ENCODE results near the gene FSTL4.

The FSTL4 gene

GRCh38 chr5:133497608-133498348 is 114.6 kb downstream of the FSTL4 start:
- TF ChIP-seq EZH2 (optimal IDR thresholded peaks at IDR 0.05; ENCODE audit: low read depth, low read length) (no peak), CTCF (IDR thresholded peaks at IDR 0.05; ENCODE audit: low read length) (no peak), EZH2phosphoT487 (IDR thresholded peaks at IDR 0.05; ENCODE audit: low read length) (no peak)
- Histone ChIP-seq H3K4me3 (ENCODE audit: low read length) (no peak overlapping the region), H3K4me1 (ENCODE audit: low read length) (no peaks in the 10 kb centered on the region), H3K36me3 (replicated peaks; ENCODE audit: insufficient read depth, low read length) (no peaks in the 10 kb centered on the region), H3K9ac (ENCODE audit: low read length) (no peak overlapping the region), H3K79me2 (ENCODE audit: low read length) (no peaks in the 10 kb centered on the region), H3K27me3 (replicated peaks; ENCODE audit: insufficient read depth, low read length) (no peaks in the 10 kb centered on the region), H3K27ac (ENCODE audit: low read length) (no peak overlapping the region), H4K20me1 (ENCODE audit: insufficient read depth, low read length) (no peaks in the 10 kb centered on the region), H3K9me2 (replicated peaks; ENCODE audit: insufficient read depth, low read length) (no peaks in the 10 kb centered on the region), H3K4me2 (ENCODE audit: low read depth, low read length) (no peak overlapping the region), H2AFZ (ENCODE audit: low read length) (no peak overlapping the region), H3K9me3 (replicated peaks; ENCODE audit: insufficient read depth, low read length) (no peaks in the 10 kb centered on the region), H3F3A (ENCODE audit: insufficient read depth, low read length) (no peaks in the 10 kb centered on the region)
- no peak for DNase-seq

DNA sequence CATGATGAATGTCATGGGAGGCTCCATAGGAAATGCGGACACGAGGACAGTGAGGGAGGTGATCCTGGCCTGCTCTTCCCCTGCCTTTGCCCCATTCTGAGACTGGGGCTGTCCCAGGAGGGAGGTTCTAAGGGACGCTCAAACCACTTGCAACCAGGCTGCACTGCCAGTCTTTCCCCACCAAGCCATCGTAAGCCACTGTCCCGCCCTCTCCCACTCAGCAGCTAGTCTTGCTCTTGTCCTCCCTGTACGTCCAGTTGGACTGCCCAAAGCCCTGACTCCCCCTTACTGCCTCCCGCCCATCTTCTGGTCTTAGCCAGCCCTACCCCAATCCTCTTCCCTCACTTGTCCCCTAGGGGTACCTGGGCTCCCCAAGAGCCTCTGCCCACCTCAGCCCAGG is 115.7 kb downstream of the FSTL4 start:
- no peaks in the 10 kb centered on the region for H3K36me3 ChIP-seq (replicated peaks; ENCODE audit: insufficient read depth, low read length)
- no peak overlapping the region for H3K4me2 ChIP-seq (ENCODE audit: low read depth, low read length)
- H3K9me2 ChIP-seq (replicated peaks; ENCODE audit: insufficient read depth, low read length): no peaks in the 10 kb centered on the region
- H3K9ac ChIP-seq (ENCODE audit: low read length): no peak overlapping the region
- H3K27me3 ChIP-seq (replicated peaks; ENCODE audit: insufficient read depth, low read length): no peaks in the 10 kb centered on the region
- TF ChIP-seq EZH2 (optimal IDR thresholded peaks at IDR 0.05; ENCODE audit: low read depth, low read length) (no peak), EZH2phosphoT487 (IDR thresholded peaks at IDR 0.05; ENCODE audit: low read length) (no peak), CTCF (IDR thresholded peaks at IDR 0.05; ENCODE audit: low read length) (no peak)
- DNase-seq: no peak
- no peak overlapping the region for H2AFZ ChIP-seq (ENCODE audit: low read length)
- H3F3A ChIP-seq (ENCODE audit: insufficient read depth, low read length): no peaks in the 10 kb centered on the region
- no peaks in the 10 kb centered on the region for H4K20me1 ChIP-seq (ENCODE audit: insufficient read depth, low read length)
- no peak overlapping the region for H3K4me3 ChIP-seq (ENCODE audit: low read length)
- no peaks in the 10 kb centered on the region for H3K4me1 ChIP-seq (ENCODE audit: low read length)
- no peaks in the 10 kb centered on the region for H3K9me3 ChIP-seq (replicated peaks; ENCODE audit: insufficient read depth, low read length)
- H3K79me2 ChIP-seq (ENCODE audit: low read length): no peaks in the 10 kb centered on the region
- no peak overlapping the region for H3K27ac ChIP-seq (ENCODE audit: low read length)

DNA sequence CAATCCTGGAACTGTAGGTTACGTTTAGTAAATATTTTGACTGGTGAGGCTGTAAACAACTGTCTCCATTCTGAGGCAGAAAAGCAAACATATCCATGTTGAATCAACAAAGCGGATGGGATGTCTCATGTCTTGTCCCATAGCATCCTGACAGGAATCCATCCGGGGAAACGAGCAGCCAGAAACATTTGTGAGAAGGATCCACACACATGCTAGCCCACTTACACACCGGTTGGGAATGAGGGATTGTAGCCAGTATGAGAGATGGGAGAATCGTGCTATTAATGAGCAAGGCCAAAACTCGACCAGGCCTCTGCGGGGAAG is 117.5 kb downstream of the FSTL4 start:
- no peak for DNase-seq
- no peak overlapping the region for H2AFZ ChIP-seq (ENCODE audit: low read length)
- H3K9ac ChIP-seq (ENCODE audit: low read length): no peak overlapping the region
- no peaks in the 10 kb centered on the region for H3K79me2 ChIP-seq (ENCODE audit: low read length)
- no peak for TF ChIP-seq EZH2phosphoT487 (IDR thresholded peaks at IDR 0.05; ENCODE audit: low read length)
- no peak overlapping the region for H3K27ac ChIP-seq (ENCODE audit: low read length)
- H3K27me3 ChIP-seq (replicated peaks; ENCODE audit: insufficient read depth, low read length): no peaks in the 10 kb centered on the region
- H3K4me2 ChIP-seq (ENCODE audit: low read depth, low read length): no peak overlapping the region
- H3K4me3 ChIP-seq (ENCODE audit: low read length): no peak overlapping the region
- no peaks in the 10 kb centered on the region for H3K9me2 ChIP-seq (replicated peaks; ENCODE audit: insufficient read depth, low read length)
- no peaks in the 10 kb centered on the region for H3K9me3 ChIP-seq (replicated peaks; ENCODE audit: insufficient read depth, low read length)
- H3K36me3 ChIP-seq (replicated peaks; ENCODE audit: insufficient read depth, low read length): no peaks in the 10 kb centered on the region
- H3F3A ChIP-seq (ENCODE audit: insufficient read depth, low read length): no peaks in the 10 kb centered on the region
- no peaks in the 10 kb centered on the region for H4K20me1 ChIP-seq (ENCODE audit: insufficient read depth, low read length)
- H3K4me1 ChIP-seq (ENCODE audit: low read length): peaks cover 3% of the 10 kb centered on the region; the same call in 1 of the 2 replicates

GRCh38 chr5:133494232-133494922 is 118.0 kb downstream of the FSTL4 start:
- Histone ChIP-seq H3K79me2 (ENCODE audit: low read length) (no peaks in the 10 kb centered on the region), H3K27ac (ENCODE audit: low read length) (no peak overlapping the region), H3K4me1 (ENCODE audit: low read length) (peaks cover 4% of the 10 kb centered on the region; the same call in 1 of the 2 replicates), H2AFZ (ENCODE audit: low read length) (no peak overlapping the region), H3K9me3 (replicated peaks; ENCODE audit: insufficient read depth, low read length) (no peaks in the 10 kb centered on the region), H3K36me3 (replicated peaks; ENCODE audit: insufficient read depth, low read length) (no peaks in the 10 kb centered on the region), H3F3A (ENCODE audit: insufficient read depth, low read length) (no peaks in the 10 kb centered on the region), H3K9ac (ENCODE audit: low read length) (no peak overlapping the region), H3K9me2 (replicated peaks; ENCODE audit: insufficient read depth, low read length) (no peaks in the 10 kb centered on the region), H3K27me3 (replicated peaks; ENCODE audit: insufficient read depth, low read length) (no peaks in the 10 kb centered on the region), H3K4me2 (ENCODE audit: low read depth, low read length) (no peak overlapping the region), H4K20me1 (ENCODE audit: insufficient read depth, low read length) (no peaks in the 10 kb centered on the region), H3K4me3 (ENCODE audit: low read length) (no peak overlapping the region)
- no peak for TF ChIP-seq EZH2phosphoT487 (IDR thresholded peaks at IDR 0.05; ENCODE audit: low read length)
- no peak for TF ChIP-seq EZH2 (optimal IDR thresholded peaks at IDR 0.05; ENCODE audit: low read depth, low read length)
- no peak for DNase-seq
